Type B pancreatic cell (in vitro differentiated cells): ENCODE measurements around the gene R3HDM2. TPM values are rescaled to one million over a fixed set of nuclear protein-coding genes. Genes with fewer than 3 reads are reported as not detected.

ENCODE experiments used
- DNase-seq: peaks from one replicate; pipeline ENCODE4 v3.0.0; 2021; ENCODE audit warnings: mixed read lengths; ENCODE audit not compliant: unreplicated experiment; ENCODE audit errors: extremely low spot score
- H3K27ac Mint-ChIP-seq: 2 replicates; pipeline ENCODE4 v1.8.0; 2021; ENCODE audit warnings: mild to moderate bottlenecking, mixed read lengths
- H3K27me3 Mint-ChIP-seq: 2 replicates; pipeline ENCODE4 v1.8.0; 2021; ENCODE audit warnings: mixed read lengths
- H3K36me3 Mint-ChIP-seq: 2 replicates; pipeline ENCODE4 v1.8.0; 2021; ENCODE audit warnings: mixed read lengths
- H3K4me1 Mint-ChIP-seq: one replicate; pipeline ENCODE4 v1.8.0; 2021; ENCODE audit warnings: mixed read lengths; ENCODE audit not compliant: unreplicated experiment
- H3K4me3 Mint-ChIP-seq: 2 replicates; pipeline ENCODE4 v1.8.0; 2021; ENCODE audit warnings: mild to moderate bottlenecking, mixed read lengths
- H3K9me3 Mint-ChIP-seq: 2 replicates; pipeline ENCODE4 v1.8.0; 2021; ENCODE audit warnings: mixed read lengths
- CTCF ChIP-seq: fragments of 200-600 bp; sonication (generic); conservative IDR thresholded peaks from 2 replicates; pipeline ENCODE4 v1.5.0; 2021; ENCODE audit warnings: antibody characterized with exemption, mild to moderate bottlenecking
- total RNA-seq: library from RNA; stranded (reverse); gene quantifications from 2 replicates; pipeline ENCODE4 v1.2.1, GENCODE V29; 2021; ENCODE audit warnings: low replicate concordance

Gene R3HDM2
- total RNA-seq, 1 donor from 2014 or later: 59.0 TPM

DNA sequence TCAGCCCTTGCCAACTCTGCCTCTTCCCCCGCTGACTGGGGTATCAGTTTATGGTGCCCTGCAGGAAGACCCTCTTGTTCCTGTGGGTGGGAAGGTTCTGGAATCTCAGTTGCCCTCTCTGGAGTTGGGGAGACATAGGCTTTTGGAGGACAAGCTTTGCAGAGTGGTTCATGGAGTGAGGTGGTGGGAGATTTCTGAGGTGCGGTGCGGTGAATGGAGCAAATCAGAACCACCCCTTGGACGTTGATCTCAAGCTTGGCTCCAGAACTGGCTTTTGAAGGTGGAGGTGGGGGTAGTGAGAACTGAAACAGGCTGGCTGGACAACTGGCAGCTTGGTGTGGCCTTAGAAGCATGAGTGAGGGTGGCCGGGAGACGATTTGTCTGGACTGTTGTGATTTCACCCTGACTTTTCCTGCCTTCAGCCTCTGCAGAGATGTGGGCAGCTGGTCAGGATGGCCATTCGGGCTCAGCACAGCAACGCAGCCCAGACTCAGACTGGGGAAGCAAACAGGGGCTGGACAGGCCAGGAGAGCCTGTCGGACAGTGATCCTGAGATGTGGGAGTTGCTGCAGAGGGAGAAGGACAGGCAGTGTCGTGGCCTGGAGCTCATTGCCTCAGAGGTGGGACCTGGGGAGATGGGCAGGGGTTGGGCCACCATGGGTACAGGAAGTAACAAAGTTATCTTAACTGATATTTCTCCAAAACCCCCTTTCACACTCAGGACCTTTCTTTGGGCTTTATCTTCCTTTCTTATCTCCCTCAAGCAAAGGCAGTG lies 200.3 kb downstream of the R3HDM2 start:
- Mint-ChIP-seq H3K36me3 (peaks cover 9% of the 10 kb centered on the region), H3K4me3 (peak overlapping the region; percentile 98), H3K27me3 (peaks cover 22% of the 10 kb centered on the region), H3K27ac (peak overlapping the region; percentile 91), H3K9me3 (no peaks in the 10 kb centered on the region), H3K4me1 (peaks cover 51% of the 10 kb centered on the region)
- DNase-seq: no peak
- no peak for TF ChIP-seq CTCF

- Mint-ChIP-seq H3K9me3 (no peaks in the 10 kb centered on the region), H3K27me3 (peaks cover 23% of the 10 kb centered on the region), H3K36me3 (peaks cover 9% of the 10 kb centered on the region), H3K4me3 (peak within 1 kb of the TSS; percentile 98), H3K27ac (peak within 1 kb of the TSS; percentile 91), H3K4me1 (peaks cover 50% of the 10 kb centered on the region)
- no peak for TF ChIP-seq CTCF
- peak; percentile 95 for DNase-seq
Observed at GRCh38 chr12:57229634-57230380, 201.0 kb downstream of the R3HDM2 start, which contains the start of gene SHMT2. Gene SHMT2 (plus strand): TSS chr12:57229711. CDS start chr12:57229779, 68 bp downstream.

DNA sequence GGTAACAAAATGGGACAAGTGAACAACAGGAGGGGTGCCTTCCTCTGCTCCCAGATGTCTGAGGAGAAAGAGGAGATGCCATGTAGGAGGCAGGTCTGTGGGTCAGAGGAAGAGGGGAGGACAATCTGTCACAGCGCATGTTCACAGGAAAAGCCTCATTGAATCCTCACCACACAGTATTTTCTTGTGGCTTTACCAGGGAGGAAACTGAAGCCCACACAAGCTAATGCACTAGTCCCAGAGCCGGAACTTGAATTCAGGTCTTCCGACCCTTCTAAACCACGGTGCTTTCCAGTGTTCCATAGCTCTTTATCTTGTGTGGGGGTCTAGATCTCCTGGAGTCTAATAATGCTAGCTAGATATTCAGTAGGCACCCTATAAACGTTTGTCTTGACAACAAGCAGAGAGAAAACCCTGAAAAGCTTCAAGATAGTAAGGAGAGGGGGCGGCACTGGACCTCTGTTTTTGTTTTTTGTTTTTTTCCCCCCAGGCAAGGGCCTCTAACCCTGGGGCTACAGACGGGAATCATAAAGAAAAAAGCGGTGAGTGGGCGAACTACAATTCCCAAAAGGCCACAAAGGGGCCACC lies 201.7 kb downstream of the R3HDM2 start:
- TF ChIP-seq CTCF: peak; percentile 51
- H3K36me3 Mint-ChIP-seq: peaks cover 4% of the 10 kb centered on the region
- H3K27ac Mint-ChIP-seq: peak overlapping the region; percentile 91
- peak overlapping the region; percentile 98 for H3K4me3 Mint-ChIP-seq
- no peaks in the 10 kb centered on the region for H3K9me3 Mint-ChIP-seq
- H3K27me3 Mint-ChIP-seq: peaks cover 28% of the 10 kb centered on the region
- peaks cover 44% of the 10 kb centered on the region for H3K4me1 Mint-ChIP-seq
- no peak for DNase-seq

DNA sequence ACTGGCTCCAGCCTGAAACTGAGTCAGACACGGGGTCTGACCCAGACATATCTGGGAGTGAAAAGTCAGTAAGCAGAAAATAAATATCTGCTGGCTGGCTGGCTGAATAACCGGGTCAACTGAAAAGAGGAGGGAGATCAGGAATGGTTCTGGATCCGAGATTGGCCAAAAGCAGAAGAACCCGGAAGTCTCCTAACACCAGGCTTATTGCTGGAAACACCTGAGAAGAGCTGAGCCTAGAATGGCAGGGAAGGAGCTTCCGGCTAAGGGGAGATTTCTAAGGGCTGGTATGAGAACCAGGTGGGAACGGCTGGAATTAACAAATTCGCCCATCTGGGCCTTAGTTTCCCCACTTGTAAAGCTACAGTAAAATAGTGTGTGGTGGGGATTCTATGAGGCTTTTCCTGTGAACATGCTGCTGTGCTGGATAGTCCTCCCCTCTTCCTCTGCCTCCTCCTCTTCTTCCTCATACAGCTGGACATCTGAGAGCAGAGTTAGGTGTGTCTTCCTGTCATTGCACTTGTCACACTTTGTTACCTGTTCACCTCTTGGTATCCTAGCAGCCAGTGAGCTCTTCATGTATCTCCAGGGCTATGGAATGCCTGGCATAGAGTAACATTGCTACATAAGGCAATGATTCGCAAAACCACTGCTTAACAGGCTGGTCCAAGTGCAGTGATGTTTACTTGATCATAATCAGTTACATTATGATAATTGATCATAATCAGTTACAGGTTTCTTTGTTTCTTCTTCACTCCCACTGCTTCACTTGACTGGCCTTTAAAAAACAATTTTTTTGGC lies 203.3 kb downstream of the R3HDM2 start:
- no peaks in the 10 kb centered on the region for H3K36me3 Mint-ChIP-seq
- peak overlapping the region; percentile 91 for H3K27ac Mint-ChIP-seq
- no peaks in the 10 kb centered on the region for H3K9me3 Mint-ChIP-seq
- peak overlapping the region; percentile 82 for H3K4me3 Mint-ChIP-seq
- H3K27me3 Mint-ChIP-seq: peaks cover 43% of the 10 kb centered on the region
- no peak for TF ChIP-seq CTCF
- H3K4me1 Mint-ChIP-seq: peaks cover 55% of the 10 kb centered on the region
- no peak for DNase-seq
